Activated gamma-delta T cell (primary cell): ENCODE measurements around the gene CDK14.
A peak's percentile ranks its signal among the peaks of the same experiment; 100 is the strongest.

ENCODE experiments used
- DNase-seq: peaks from one replicate; lab custom pipeline; 2025; lab: John Stamatoyannopoulos, UW
- total RNA-seq, 2 donors: gene quantifications; one replicate each; lab custom pipeline; 2026; lab: John Stamatoyannopoulos, UW

CDK14 gene
- total RNA-seq: 0.67 to 2.9 reads per million in 2 donors

GRCh38 chr7:90595801-90596670 lies at the start of gene CDK14:
Gene CDK14, plus strand, starts transcription at chr7:90596321. Its CDS starts 307 bp downstream, at chr7:90596628.
- peak; percentile 9 for DNase-seq

GRCh38 chr7:90551036-90551435 lies 45.1 kb upstream of the CDK14 start:
- no peak for DNase-seq

DNA sequence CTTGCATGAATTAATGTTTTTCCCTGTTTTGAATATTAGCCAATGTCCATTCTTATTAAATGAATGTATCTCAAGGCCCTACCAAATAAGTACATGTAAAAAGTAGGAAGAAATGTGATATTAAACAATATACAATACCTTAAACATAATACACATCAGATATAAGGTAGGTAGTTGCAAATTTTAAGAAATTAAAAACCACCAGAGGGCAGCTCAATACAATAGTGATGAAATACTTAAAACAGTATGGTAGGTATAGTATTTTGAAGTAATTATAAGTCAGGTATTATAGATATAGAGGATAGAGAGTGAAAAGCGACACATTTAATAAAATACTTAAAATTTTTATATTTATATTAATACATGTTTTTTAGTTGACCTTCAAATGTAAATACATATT lies 43.6 kb upstream of the CDK14 start:
- DNase-seq: no peak

DNA sequence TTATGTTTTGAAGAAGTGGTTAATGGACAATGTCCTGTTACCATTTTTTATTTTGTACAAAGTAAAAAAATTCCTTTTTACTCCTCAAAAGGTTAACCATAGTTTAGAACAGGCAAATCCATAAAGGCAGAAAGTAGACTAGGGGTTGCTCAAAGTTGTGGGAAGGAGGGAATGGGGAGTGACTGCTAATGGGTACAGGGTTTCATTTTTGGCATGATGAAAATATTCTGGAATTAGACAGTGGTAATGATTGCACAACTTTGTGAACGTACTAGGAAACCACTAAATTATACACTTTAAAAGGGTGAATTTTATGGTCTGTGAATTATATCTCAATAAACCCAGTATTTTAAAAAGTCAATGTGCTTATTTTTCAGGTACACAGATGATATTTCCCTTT lies 35.4 kb upstream of the CDK14 start:
- DNase-seq: no peak

DNA sequence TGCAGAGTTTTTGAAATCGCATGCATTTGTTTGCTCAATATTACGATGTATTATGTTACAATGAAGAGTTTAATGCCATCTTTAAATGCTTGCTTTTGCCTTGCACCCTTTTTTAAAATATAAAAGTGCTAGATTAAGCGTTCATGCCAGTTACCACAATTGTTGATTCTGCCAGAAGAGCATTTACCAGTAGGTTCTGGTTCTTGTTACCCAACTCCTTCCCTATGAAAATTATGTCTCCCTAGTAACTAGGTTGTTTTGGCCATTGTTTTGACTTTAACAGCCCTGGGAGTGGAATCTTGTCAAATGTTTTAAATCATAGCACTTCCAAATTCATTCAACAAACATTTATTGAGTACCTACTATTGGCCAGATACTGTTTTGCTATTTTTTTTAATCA lies 32.8 kb upstream of the CDK14 start:
- no peak for DNase-seq

- no peak for DNase-seq
These were observed 31.7 kb upstream of the CDK14 start for GRCh38 chr7:90564455-90564854.

DNA sequence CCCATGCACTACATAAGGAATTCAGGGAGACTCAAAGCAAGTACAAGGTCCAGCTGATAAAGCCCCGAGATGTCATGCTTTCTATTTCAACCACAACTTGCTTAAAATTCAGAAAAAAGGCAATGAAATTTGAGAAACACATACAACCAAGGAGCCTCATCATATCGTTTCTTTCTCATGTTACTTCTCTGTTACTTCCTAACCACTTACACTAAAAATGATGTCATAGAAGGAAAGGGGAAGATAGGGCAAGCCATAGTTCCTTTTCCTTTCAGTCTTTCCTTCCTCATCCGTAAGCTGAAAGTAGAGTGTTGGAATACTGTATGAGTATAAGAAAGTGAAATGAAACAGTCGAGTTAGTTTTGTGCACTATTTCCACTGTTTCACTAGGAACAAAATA lies 27.9 kb upstream of the CDK14 start:
- DNase-seq: no peak

- no peak for DNase-seq
These were observed 26.8 kb upstream of the CDK14 start for GRCh38 chr7:90569368-90569767.

- DNase-seq: no peak
These were observed 25.7 kb upstream of the CDK14 start for GRCh38 chr7:90570373-90570959.

DNA sequence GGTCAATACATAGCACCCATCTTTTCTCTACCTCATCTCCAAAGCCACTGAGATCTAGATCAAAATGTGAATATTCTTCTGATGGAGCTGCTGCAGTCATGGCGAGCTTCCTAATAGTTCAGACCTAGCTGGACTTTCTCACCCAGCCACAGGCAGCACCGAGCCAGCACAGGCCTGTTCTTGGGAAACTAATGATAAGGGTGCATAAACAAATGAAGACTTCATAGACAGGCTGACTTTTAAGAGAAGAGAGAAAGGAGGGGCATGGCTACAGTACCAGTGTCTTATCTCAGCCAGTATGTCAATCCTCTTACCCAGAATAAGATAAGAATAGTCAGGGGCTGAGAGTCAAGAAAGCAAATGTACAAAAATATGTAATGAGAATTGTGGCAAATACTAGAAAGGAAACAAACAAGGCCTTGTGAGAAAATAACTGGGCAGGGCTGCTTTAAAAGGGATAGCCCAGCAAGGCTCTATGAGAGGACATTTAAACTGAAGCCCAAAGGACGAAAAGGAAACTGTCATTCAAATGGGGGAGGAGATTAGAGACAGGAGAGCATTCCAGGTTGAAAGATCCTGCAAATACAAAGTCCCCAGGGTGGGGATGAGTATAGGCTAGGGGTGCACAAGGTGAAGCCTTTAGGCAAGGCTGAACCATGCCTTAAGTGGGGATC lies 21.8 kb upstream of the CDK14 start:
- DNase-seq: no peak

- DNase-seq: no peak
These were observed 21.3 kb upstream of the CDK14 start for GRCh38 chr7:90574820-90575187.

DNA sequence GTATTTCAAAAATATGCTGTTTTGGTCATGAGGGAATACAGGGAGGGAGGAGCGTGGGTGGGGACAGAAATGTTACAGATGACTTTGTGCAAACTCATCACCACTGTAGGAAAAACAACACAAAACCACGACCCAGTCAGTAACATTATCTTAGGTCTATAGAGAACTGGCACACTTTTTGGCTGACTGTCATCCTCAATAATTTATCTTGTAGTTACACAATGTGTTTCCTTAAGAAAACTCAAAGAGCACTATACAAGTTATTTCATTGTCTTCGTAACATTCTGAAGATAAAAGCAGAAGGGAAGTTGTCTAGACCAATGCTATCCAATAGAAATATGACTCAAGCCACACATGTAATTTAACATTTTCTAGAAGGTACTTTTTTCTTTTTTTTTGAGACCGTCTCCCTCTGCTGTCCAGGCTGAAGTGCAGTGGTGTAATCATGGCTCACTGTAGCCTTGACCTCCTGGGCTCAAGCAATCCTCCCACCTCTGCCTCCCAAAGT lies 16.9 kb upstream of the CDK14 start:
- no peak for DNase-seq

GRCh38 chr7:90580051-90580450 lies 16.1 kb upstream of the CDK14 start:
- DNase-seq: no peak

- no peak for DNase-seq
These were observed 14.0 kb upstream of the CDK14 start for GRCh38 chr7:90582164-90582563.

GRCh38 chr7:90584378-90584777 lies 11.7 kb upstream of the CDK14 start:
- no peak for DNase-seq

DNA sequence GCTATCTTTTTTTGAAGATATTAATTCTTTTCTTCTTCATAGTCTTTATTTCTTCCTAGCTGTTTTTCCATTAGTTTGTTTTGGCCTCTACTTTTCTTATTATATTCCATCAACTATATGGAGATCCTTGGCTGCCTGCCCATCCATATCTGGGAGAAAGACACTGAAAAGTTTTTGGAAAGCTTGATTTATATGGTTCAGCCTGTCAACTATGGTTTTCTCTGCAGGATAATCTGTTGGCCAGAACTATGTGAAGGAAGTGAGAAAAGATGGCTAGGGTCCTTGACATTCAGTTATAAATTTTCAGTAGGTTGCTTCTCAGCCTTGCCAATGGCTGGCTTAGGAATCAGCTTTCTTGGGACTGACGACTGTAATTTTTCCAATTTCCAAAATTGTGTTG lies 10.0 kb upstream of the CDK14 start:
- DNase-seq: no peak

DNA sequence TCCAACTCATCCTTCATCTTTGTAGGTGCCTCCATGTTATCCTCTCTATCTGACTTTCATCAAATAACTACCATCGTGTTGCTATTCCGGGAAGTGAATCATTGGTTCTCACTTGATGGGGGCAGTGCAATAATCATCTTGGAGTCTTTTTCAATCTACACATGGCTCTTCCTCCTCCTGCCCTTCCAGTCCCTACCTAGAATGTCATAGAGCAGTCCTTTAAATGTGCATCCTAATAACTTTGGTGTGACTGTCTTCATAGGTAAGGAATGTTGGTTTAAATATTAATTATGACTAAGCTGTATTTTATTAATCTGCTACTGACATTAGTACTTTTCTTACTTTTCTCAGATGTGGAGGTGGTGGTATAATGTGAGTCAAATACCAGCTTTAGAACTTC lies 8.4 kb upstream of the CDK14 start:
- no peak for DNase-seq

DNA sequence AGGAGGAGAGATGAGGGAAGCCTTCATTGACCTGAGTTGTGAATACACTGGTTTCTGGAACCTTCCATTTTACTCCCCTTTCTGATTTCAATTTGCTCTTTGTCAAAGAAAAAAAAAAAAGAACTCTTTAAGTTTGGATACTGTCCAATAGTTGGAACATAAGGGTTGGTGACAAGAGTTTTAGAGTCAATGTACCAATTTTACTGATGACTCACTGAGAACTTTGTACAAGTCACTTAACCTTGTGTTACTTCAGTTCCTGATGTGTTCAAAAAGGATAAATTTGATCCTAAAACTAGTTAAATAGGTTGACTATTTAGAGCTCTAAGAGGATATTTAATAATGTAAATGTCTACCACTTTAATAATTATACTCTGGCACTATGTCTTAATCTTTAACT lies 4.1 kb upstream of the CDK14 start:
- DNase-seq: no peak

- DNase-seq: no peak
These were observed 2.9 kb upstream of the CDK14 start for GRCh38 chr7:90593205-90593604.

- DNase-seq: no peak
These were observed 1.3 kb upstream of the CDK14 start for GRCh38 chr7:90594751-90595317.

GRCh38 chr7:90595342-90595800 lies 750 bp upstream of the CDK14 start:
- DNase-seq: no peak
